GF-D8 (cell line): ENCODE data around the gene VAMP3.

Experiments
- DNase-seq: peaks from one replicate; lab custom pipeline; 2025; lab: John Stamatoyannopoulos, UW

Gene VAMP3, protein sequence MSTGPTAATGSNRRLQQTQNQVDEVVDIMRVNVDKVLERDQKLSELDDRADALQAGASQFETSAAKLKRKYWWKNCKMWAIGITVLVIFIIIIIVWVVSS

DNA sequence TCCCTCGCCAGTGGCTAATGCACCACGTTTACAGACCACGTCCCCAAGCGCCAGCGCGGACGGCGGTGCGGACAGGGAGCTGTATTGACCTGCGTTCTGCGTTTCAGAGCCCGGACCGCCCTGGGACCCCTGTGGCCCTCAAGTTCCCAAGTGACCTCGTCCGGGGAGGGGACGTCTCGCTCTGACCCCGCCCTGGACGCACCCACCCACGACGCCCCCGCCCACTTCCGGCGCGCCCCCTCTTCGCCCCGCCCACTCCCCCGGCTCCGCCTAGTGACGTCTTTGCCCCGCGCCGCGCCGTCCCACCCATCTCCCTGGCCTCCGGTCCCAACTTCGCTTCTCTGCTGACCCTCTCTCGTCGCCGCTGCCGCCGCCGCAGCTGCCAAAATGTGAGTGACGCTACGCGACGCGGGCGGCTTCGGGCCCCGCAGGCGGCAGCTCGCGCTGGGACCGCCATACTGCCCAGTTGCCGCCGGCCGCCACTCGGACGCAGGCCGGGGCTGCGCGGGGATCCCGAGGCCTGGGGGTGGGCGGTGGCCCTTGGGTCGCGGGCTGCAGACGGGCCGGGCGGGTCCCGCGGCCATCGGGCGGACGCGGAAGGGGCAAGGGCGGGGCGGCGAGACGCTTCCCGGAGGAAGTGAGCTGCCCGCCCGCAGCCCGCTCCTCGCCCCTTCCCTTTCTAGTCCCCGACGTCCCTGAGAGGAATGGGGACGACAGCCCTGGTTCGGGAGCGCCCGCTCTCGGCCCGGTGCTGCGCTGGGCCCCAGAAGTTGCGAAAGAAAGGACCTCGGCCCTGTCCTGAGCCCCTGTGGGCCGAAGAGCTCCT lies at the start of gene VAMP3:
Gene VAMP3 (plus strand): TSS at position 300 of the 826 bp plus-strand sequence. CDS start 88 bp downstream, at position 388.
- DNase-seq, result peak; percentile 49

DNA sequence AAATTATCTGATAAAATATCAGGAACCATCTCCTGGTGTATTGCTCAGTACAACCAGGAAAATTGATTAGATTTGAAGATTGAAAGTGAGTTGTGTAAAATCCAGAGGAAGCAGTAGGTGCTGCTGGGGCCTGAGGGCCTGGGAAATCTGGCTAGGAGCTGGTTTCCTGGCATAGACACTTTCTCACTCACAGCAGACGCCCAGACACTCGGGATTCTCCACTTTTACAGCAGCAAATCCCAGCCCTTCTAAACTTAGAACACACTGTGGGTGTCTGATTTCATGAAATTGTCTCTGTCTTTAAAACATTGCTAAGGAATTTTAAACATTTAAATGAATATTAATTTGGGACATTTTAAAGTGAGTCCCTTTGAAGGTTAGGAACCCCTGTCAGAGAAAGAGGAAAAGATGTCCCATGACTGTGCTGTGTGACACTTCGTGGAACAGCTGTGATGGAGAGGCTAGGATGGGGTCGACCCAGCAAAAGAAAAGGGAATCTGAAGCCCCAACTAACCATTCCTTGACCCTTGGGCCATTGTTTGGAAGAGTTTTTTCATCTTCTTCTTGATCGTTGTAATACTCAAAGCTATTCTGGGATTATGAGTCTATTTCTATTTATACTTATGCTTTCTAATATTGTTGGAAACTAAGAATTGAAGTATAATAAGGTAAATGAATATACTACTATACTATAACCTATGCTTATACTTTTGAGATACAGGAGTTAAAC lies 49.0 kb upstream of the VAMP3 start:
- DNase-seq, result no peak

DNA sequence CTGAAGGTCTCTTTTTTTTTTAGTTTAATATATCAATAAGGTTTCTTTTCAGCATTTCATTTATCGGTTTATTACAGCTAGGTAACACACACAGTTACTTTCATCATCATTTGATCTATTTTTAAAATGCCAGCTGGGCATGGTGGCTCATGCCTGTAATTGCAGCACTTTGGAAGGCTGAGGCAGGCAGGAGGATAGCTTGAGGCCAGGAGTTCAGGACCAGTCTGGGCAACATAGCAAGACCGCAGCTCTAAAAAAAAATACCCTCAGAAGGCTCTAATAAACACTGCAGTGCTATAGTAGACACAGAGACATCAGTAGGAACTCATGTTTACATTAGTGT lies 48.5 kb upstream of the VAMP3 start:
- no peak for DNase-seq

DNA sequence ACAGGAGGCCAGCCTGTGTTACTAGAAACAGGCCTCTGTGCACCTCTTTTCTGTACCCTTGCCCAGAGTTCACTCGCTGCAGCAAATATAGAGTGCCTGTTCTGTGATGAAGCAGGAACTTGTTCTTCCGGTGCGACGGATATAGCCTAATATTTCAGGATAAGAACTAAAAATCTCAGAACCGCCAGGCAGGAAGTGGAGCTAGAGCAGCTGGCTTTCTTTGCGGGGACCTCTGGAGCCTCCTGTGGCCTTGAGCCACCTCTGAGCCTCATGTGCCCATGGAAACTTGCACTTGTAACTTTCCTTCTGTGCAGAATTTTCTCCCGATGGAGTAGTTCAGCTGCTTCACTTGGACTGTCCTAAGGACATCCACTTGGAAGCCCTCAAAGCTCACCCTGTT lies 44.5 kb upstream of the VAMP3 start:
- no peak for DNase-seq

DNA sequence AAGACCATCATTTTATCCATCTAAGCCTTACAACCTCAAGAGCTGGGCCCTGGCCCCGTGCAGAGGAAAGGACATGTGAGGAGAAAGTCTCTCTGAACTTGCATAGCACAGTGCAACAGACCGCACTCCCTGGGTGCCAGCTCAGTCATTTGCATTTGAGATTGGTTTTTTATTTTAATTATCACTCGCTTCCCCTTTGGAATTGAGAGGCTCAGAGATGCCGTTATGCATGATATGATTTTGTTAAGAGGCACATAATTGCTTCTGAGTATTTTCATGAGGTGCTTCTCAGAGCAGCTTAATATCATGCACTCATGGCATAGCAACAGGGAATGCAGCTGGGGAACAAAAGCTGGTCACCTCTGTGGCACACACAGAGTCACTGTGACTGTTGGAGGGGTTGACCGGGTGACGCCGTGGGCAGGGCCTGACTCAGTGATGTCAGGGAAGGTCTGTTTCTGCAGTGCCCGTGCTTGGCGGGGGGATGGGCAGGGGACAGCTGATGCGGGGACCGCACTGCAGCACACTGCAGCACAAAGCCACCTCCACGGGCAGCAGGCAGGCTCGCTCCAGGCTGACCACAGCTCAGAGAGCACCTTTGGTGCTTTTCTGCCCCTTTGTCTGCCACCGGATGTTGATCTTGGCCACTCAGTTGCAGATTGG lies 43.2 kb upstream of the VAMP3 start:
- DNase-seq, result no peak

DNA sequence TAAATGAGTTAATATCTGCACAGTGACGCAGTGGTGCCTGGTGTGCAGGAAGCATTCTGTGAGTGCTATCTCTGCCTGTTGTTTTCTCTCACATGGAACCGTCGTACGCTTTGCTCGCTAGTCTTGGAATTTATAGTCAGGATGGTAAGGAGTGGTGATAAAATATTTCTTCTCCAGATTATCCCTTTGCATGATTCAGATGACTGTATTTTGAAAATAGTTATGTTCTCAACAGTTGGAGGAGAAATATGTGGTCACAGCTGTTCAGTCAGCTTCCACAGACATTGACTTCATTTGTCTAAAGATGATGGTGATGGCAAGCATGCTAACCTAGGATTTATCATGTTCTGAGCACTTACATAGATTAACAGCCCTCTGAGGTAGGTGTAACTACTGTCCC lies 41.3 kb upstream of the VAMP3 start:
- no peak for DNase-seq

DNA sequence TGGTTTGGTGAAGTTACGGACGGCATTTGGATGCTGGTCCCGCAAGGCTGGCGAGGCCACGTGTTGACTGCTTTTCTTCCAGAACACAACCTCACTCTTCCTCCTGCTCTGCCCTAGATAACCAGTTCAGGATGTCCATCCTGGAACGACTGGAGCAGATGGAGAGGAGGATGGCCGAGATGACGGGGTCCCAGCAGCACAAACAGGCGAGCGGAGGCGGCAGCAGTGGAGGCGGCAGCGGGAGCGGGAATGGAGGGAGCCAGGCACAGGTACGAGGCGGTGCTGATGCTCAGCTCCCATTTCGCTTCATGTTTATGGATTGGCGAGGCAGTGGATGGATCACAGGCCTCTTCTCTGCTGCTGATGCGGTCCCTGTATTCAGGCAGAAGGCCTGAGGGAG lies 38.8 kb upstream of the VAMP3 start:
- no peak for DNase-seq

DNA sequence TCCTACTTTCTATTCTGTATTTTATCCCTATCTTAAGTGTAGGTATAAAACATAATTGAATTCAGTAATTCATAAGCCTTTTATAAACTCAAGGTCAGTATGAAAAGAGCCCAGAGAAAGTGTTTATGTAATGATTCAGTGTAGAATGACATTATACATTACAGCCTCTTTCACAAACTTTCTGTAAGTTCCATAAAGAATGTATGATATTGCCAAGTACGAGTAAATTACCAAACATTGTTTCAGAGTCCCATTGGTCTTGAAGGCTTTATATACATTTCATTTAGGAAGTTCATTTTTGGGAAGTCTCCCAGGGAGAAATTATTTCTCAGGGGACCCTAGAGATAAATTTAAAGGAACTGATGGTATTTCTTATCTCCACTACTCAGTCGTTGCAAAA lies 37.8 kb upstream of the VAMP3 start:
- no peak for DNase-seq

DNA sequence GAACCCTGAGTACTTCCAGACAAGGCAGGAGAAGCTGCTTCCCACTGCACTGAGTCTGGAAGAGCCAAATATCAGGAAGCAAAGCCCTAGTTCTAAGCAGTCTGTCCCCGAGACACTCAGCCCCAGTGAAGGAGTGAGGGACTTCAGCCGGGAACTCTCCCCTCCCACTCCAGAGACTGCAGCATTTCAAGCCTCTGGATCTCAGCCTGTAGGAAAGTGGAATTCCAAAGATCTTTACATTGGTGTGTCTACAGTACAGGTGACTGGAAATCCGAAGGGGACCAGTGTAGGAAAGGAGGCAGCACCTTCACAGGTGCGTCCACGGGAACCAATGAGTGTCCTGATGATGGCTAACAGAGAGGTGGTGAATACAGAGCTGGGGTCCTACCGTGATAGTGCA lies 33.1 kb upstream of the VAMP3 start:
- no peak for DNase-seq

DNA sequence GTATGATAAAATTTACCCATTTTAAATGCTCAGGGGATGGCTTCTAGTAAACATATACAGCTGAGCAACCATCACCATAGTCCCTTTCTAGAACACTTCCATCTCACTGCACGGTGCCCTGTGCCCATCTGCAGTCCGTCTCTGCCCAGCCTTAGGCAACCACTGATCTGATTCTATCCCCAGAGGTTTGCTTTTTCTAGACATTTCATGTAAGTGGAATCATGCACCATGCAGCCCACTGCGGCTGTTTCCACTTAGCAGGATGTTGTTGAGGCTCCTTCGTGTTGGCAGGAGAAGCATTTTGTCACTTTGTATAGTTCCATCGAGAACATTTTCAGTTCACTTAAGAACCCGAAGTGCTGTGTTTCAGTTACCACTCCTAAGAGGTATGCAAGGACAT lies 27.8 kb upstream of the VAMP3 start:
- no peak for DNase-seq

DNA sequence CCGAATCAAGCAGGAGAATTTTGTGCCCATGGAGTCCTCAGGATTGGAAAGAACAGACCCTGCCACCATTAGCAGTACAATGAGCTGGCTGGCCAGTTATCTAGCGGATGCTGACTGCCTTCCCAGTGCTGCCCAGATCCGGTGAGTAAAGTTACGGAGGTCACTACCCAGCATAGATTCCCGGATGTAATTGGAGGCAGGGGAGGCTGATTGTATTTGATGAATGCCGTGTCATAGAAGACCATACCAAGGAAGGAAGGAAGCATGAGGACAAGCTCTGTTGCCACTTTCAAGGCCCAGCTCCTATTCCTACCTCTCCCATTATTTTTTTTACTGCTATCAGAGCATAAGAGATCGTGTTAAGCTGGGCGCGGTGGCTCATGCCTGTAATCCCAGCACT lies 26.2 kb upstream of the VAMP3 start:
- DNase-seq, result no peak

DNA sequence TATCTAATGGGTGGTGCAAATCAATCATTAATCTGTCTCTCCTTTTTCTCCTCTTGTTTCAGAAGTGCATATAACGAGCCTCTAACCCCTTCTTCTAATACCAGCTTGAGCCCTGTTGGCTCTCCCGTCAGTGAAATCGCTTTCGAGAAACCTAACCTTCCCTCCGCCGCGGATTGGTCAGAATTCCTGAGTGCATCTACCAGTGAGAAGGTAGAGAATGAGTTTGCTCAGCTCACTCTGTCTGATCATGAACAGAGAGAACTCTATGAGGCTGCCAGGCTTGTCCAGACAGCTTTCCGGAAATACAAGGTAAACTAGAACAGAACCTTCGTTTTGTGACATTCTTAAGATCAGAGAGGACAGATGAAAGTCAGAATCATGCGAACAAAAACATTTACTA lies 25.3 kb upstream of the VAMP3 start:
- no peak for DNase-seq

DNA sequence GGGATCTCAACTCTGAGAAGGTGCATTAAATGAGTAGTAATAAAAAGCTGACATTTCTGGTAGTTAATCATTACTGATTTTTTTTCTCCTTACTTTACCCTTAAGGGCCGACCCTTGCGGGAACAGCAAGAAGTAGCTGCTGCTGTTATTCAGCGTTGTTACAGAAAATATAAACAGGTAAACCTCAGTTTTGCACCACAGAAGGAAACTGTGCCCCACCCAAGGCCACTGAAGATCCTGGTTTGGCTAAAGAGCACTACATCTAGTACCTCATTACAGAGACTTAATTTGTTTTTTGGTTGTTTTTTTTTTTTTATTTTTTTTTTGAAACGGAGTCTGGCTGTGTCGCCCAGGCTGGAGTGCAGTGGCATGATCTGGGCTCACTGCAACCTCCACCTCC lies 23.5 kb upstream of the VAMP3 start:
- no peak for DNase-seq

DNA sequence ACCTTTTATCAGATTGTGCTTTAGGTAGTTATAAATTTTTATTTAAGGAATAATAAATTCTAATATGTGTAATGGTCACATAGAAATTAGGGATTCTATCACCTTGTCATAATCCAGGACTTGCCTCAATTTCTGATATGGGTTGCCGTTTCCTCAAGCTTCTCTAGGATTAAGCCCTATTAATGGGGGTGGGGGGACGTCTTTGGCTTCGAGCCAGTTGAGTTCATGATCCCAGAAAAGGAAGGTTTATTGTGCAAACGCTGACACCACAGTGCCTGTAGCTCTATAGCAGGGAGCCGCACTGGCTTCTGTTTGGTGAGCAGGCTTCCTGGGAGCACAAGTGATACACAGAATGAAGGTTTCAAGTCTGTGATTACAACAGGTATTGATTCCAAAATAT lies 22.0 kb upstream of the VAMP3 start:
- DNase-seq, result no peak

DNA sequence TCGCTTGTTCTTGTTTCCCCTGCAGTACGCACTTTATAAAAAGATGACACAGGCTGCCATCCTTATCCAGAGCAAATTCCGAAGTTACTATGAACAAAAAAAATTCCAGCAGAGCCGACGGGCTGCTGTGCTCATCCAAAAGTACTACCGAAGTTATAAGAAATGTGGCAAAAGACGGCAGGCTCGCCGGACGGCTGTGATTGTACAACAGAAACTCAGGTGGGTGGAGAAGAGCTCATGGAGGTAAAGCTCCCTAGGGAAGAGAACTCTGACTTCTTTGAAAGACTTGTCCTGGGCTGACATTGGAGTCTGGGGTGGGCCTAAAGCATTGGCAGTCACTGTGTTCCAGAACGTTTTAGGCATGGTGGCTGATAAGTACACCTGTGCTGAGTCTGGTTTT lies 19.9 kb upstream of the VAMP3 start:
- no peak for DNase-seq

DNA sequence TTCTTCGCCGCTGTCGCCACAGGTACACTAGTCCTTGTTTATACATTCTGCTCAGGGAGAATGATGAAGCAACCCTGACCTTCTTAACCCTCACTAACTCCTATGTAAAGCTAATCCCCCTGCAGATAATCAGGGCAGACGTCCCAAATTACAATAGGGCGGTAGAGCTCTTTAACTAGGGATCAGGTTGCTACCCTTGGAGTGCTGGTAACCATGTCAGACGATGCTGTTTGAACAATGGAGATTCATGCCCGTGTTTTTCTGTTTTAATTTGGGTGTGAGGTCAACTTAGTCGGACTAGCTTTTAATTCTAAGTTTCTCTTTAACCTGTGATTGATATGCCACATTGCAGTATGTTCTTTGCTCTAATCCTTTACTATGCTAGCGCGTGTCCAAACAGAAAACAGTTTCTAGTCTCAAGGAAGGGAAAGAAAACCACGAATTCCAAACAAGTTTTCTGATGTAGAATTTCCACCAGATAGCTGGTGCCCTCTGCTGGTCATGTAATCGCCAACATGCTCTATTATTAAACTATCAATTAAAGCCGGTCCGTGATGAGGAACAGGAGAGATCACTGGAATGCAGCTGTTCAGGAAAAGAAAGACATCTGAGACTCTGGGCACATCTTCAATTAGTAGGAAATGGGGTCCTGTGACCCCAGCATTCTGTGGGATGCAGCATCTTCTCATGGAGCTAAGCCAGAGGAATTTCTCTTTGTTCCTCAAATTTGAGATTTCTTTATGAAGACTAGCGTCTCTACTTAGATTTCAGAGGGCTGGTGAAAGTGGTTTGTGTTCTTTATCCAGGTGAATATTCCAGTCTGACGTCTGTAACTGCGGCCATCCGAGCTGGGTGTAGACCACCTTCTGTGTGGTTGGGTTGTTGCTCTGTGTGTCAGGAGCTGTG lies 18.3 kb upstream of the VAMP3 start:
- no peak for DNase-seq

DNA sequence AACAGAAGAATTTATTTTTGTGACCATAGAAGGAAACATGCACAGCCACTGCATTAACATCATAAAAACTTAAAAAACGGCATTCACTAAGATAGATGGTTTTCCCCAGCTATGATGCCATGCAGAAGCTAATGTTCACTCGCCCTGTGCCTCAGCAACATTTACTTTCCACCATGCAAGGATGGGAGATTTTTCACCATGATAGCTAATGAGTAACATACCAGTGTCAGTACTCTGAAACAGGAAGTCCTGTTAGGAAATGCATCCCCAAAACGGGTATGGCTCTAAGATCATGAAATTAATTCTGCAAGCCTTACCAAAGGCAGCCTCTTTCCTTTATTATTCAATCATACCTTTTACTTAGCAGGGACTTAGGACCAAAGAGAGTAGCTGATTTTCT lies 17.5 kb upstream of the VAMP3 start:
- DNase-seq, result no peak

DNA sequence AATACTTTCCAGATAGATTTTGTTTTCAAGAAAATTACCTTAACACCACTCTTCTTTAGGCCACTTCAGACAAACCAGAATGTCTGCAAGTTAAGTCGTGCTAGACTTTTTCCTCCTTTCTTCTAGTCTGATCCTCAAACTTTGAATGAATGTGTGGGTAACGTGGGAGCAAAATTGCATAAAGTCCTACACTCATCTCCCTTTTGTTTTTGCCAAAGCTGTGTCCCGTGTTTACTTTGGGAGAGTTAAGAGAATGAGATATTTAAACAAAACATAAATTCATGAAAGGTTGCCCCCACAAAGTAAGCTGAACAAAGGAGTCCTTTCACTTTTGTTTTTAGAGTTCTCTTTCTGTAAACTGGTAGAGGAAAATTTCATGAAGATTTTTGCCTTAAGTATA lies 16.9 kb upstream of the VAMP3 start:
- DNase-seq, result no peak

DNA sequence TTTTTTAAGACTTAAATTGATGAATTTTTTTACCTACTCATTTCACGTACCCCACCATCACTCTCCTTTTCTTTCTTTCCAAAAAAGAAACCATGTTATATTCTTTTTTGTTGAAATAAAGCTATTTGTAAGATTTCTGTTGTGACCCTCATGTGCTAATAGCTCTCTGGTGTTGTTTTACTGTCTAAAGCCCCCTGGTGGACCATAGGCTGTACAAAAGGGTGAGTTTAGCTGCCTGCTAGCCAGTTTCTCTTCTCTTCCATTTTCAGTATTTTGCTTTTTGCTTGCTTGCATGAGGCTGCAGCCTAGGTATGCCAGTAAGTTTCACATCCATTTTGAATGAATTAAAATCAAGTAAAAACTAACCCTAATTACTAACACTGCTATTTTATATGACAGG lies 15.6 kb upstream of the VAMP3 start:
- no peak for DNase-seq

DNA sequence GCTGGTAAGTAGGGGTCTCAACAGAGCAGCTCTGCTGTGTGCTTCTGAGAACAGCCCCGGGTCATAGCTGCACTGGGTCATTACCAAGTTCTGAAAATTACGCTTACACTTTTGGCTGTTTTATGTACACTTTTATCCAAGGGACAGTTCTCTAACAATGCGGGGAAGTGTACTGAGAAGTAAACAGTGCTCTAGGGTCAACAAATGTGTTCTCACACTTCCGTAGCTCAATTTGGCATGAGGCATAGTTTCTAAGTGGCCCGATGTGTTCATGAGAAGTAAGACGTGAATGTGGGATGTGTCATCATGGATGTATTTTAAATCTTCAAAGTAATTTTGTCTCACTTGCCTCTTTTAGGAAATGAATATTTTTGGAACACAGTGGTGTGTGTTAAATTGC lies 10.9 kb upstream of the VAMP3 start:
- no peak for DNase-seq

DNA sequence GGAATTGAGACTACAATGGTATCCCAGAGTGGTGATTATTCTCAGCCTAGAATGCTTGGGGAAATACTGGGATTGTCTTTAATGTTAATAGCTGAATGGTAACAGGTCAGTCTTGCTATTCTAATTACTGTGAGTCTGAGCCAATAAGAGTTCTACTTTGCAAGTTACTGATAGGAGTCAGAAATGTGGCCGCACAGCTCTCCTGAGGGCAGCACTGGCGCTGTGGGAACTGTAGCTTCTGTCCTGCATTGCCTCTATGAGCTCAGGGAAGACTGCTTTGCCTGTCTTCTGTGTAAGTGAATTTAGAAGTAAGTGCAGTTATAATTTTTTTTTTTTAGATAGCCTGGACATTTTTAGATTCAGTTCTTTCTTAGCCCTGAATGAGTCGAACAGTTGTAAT lies 10.0 kb upstream of the VAMP3 start:
- no peak for DNase-seq

DNA sequence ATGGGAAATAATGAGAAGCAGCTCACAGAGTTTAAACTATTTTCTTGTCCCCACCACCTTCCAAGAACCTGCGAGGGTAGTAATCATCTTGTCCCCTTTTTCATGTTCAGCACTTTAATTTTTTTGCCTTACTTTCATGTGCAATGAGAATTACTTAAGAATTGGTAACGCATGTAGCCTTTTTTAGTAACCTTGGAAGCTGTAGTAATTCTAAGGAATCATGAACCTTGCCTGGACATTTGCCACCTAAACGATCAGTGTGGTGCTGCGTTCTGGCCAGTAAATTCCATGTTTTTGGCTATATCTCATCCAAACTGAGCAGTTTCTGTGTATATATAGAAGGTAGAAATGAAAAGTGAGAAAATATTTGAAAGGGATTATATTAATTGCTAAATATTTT lies 3.9 kb upstream of the VAMP3 start:
- no peak for DNase-seq
